Stimulated activated CD8-positive, alpha-beta memory T cell treated with anti-CD3 and anti-CD28 coated beads, Interleukin-4, amount 100 ng/mL, for 48 hours (primary cell): ENCODE data around the gene ACOT7.

Experiments used
- DNase-seq: peaks from one replicate; pipeline ENCODE4 v3.0.0-alpha.2; 2020

Gene ACOT7

GRCh38 chr1:6359216-6360116, 34.1 kb downstream of the ACOT7 start:
- peak; percentile 73 for DNase-seq

DNA sequence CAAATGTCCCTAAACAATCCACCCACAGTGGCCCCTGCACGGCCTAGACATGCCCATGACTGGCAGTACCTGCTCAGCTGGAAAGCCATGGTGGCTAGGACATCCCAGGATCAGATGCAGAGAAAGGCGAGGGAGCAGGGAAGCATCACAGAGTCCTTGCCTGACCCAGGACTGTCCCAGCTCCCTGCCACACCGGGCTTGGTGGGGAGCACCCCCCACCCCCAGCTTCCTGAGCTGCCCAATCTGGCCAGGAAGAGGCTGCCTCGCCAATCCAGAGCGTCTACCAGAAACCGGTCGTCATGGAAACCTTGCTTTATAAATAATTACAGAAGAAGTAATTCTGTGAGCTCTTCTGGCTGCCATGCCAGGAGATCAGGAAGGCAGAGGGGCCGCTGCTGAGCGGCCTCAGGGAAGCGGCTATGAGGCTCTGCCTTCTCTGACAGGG, 34.8 kb downstream of the ACOT7 start:
- DNase-seq = peak; percentile 59

DNA sequence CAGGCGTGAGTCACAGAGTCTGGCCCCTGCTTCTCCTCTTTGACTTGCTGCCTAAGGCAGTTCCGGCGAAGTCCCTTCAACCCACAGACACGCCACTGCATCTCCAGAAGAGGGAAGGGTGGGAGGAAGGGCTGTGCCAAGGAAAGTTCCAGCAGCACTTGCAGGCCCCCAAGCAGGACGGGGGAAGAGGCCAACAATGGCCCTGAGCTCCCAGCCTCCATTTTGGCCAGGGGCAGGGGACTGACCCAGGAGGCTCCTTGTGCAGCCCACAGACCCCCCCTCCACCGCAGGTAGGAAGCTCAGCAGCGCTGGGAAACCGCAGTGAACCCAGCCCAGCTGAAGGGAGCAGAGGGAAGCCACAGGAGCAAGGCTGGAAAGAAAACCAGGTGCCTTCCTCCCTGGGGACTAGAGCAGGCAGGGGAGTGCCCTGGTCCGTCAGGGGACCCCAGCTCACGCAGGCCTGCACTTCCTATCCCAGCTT, 35.4 kb downstream of the ACOT7 start:
- peak; percentile 41 for DNase-seq

DNA sequence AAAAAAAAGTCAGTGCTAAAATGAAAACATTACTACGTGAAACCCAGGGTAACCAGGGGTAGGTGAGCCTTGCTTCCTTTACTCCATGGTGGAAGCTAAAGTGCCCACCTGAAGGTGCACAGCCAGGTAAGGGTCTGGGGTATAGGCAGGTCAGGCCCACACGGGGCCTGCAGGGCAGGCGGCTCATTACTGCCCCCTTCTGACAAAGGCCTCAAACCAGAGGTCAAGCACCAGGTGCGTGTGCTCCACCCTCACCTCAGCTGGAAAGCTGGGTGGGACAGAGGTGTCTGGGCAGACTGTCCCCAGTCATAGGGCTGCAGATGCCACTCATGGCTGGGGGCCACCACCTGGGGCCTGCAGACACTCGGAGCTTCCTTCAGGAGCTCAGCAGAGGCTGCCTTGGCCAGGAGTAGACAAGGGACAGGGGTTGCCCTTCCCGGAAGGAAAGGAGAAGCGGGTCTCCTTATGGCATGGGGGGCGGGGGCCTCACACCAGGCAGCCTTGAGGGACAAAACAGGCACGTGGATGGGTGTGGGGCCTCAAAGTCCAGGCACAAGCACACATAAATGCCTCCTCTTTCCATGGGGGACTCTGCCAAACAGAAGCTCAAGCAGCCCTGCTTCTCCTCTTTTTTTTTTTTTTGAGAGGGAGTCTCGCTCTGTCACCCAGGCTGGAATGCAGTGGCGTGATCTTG, 36.2 kb downstream of the ACOT7 start:
- no peak for DNase-seq

DNA sequence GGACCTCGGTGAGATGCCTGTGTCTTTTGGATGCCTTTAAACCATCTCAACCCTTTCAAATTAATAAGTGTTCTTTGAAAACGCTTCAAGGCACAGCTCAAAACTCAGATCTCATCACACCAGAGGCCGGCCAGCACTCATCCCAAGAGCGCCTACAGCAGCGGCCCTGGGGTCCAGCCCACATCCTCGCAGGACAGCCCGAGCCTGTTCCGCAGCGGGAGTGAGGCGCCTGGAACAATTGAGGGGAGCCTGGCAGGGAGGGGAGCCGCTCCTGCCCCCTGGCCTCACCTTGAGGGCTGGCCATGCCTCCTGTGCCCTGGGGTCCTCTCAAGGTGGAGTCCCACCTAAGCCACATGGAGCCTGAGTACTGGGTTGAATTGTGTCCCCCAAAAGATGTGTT, 37.9 kb downstream of the ACOT7 start:
- no peak for DNase-seq

GRCh38 chr1:6354659-6355317, 38.8 kb downstream of the ACOT7 start:
- no peak for DNase-seq

DNA sequence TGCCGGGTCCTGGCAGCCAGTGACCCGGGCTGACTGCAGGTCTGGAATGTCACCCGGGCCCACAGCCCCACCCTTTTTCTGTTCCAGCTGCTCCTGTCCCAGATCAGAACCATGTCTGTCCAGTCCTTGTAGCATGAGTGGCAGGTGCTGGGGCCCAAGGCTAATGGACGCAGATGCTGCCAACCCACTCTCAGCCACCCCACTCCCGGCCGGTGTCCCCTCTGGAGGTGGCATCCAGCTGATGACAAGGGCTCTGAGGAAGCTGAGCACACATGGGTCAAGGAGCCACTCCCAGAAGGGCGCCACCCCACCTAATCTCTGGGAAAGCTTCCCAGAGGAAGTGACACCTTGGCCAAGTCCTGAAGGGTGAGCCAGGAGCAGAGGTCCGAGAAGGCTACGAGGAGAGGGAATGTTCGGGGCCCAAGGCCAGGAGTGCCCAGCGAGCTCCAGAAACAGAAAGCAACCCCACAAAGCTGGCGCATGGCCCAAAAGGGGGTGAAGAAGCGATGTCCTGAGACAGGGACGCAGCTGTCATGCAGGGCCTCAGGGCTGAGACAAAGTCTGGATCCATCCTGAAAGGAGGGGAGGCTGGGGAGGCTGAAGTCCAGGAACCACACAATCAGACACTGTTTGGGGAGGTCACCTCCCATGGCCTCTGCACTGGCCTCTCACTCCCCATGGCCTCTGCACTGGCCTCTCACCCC, 39.5 kb downstream of the ACOT7 start:
- DNase-seq = no peak

DNA sequence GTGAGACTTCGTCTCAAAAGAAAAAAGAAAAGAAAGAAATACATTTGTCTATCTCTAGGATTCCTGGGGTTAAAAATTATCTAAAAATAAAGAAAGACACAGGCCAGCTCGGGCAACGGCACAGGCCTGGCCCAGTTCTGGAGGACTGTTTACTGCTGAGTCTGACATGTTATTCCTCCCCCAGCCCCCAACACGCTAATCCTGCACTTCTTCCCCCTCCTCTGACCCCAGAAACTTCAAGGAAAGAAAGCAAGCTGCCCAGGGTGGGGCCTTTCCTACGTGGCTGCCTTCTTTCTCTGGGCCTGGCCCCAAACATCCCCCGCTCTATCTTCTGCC, 40.0 kb downstream of the ACOT7 start:
- DNase-seq = no peak

GRCh38 chr1:6352138-6352563, 41.4 kb downstream of the ACOT7 start:
- DNase-seq = no peak

GRCh38 chr1:6351480-6352137, 42.0 kb downstream of the ACOT7 start:
- no peak for DNase-seq

DNA sequence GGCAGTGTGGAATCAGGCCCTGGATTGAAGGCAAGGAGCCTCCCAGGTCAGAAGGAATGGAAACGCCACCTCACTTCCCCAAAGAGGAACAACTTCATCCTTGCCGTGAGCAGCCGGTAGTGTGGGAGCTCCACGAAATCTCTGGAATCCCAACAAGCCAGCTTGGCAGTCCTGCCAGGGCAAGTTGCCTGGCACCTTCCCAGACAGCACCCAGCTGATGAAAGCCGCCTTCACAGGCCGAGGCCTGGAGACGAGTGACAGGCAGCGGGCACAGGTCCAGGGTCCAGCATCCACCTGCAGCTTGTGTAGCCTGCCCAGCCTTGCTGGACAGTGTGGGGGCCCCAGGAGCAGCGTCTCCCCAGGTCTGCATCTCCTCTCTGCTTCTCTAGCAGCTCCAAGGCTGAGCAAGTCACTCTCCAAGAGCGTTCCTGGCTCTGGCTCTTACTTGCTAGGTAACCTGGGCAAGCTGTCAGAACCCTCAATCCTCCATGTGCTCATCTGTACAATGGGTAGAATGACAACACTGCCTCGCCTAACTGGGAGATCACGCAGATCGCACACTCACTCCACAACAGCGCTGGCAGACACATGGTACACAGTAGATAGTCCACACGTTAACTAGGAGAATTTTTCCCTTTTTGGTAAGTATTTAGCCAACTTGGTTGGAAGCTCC, 43.0 kb downstream of the ACOT7 start:
- DNase-seq = no peak

GRCh38 chr1:6349254-6349943, 44.2 kb downstream of the ACOT7 start:
- DNase-seq = no peak

DNA sequence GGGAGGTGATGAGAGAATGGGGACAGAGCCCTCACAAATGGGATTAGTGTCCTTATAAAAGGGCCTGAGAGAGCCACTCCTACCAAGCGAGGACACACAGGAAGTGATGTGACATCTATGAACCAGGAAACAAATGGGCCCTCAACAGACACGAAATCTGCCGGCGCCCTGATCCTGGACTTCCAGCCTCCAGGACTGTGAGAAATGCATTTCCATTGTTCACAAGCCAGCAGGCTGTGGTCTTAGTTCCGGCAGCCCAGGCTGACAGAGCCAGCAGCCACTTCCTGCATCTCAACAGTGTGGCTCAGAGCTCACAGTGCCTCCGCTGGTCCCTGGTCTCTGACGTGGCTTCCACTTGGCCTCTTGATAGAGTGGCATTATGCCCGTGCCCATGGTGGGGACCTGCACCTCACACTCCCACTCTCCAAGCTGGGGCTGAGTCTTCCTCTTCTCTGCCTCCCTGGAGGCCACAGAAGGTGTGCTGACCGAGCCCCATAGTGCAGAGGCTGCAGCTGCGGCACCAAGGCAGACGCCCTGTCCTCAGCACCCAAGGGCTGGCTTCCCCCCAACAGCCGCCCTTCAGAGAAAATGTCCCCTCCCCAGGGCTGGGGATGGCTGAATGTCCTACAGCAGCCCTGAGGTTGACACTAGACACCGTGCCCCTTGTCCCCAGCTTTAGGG, 44.9 kb downstream of the ACOT7 start:
- DNase-seq = peak; percentile 58

GRCh38 chr1:6347641-6348487, 45.7 kb downstream of the ACOT7 start:
- DNase-seq = peak; percentile 77

DNA sequence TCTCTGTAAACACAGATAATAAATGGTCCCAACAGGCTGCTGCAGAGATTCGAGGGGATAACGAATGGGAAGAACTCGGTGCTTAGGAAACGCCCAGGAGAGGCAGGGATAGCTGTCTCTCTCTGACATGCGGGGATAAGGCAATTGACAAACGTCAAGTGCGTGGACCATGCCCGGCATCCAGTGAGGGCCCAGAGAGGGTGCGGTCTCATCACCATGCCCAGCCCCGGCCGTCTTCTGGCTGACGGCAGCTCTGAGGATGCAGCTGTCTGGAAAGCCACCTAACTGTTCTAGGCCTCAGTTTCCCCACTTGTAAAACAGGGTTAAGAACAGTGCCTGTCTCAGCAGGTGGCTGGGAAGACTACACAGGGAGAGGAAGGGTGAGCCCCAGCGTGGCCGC, 48.1 kb downstream of the ACOT7 start:
- DNase-seq = no peak

GRCh38 chr1:6345009-6345408, 48.6 kb downstream of the ACOT7 start:
- DNase-seq = no peak

DNA sequence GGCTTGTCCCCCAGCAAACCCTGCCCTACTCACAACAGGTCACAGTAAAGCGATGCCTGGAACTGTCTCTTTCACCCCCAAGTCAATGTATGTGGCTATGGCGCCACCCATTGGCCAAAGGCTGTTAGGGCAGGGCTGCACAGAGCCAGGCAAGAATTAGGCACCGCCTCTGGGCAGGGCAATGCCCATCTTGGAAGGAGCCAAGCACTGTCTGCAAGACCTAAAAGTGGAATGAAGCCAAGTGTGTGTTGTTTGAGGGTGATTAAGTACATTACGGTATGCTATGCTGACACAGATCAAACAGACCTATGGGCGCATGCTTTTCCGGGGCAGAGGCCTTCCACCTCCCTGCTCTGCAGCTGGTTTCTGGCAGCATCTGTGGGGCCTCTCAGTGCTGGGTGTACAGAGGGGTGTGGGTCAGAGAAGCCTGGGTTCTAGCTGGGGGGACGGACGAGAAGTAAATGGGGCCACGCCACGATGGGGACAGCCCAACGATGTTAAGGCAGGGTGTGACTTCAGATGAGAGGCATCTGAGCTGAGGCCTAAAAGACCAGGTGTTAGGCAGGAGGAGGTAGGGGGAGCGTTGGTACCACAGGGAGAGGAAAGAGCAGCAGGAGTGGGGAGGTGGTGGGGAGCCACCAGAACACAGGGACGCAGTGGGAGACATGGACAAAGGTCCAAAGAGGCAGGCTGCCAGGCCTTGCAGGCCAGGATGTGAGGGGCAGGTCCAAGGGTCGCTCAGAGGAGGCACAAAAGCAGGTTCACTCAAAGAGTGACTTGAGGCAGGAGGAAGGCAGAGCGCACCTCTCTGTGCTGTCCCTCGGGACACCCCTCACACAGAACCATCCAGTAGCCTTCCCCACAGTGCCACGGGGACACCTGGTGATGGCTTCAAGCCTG, 49.8 kb downstream of the ACOT7 start:
- peak; percentile 81 for DNase-seq

- DNase-seq = no peak
These were observed 51.5 kb downstream of the ACOT7 start for GRCh38 chr1:6342056-6342455.
